ENCODE data around the gene ITPR3. TPM values are rescaled to one million over a fixed set of nuclear protein-coding genes. Genes with fewer than 3 reads are reported as not detected.

ITPR3 gene
- total RNA-seq, 1 donor from 2014 or later, result 17.7 TPM

DNA sequence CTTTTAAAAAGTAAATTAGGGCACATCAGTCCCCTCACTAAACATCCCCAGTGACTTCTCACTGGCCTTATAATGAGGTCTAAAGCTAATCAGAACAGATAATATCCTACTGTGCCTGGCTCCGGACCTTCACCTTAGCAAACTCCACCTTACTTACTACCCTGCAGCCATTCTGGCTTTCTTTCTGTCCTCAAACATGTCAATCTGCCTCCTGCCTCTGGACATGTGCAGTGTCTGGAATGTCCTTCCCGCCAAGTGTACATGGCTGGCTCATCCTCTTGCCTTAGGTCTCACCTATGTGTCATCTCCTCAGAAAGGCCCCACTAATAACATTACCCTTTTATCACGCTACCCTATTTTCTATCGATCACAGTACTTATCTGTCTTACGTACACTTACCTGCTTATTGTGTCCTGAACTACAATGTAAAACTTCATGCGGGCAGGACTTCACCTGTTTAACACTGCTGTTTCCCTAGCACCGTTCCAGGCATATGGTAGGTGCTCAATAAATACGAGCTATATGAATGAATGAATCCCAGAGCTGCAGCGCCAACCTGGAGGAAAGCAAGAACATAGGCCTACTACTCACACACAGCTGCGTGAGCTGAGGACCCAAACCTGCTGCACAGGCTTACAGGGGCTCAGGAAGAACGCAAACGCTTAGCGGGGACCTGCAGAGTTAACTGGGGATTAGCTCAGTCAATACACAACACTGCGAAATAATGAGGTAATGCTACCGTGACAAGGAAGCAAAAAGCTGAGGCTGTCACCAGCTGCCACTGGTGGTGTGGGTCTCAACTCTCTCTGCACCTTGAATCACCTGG, 89.4 kb downstream of the ITPR3 start:
- peak overlapping the region; percentile 88 for H3K4me3 ChIP-seq (ENCODE audit: insufficient read depth, low read depth, low read length)
- H3K36me3 Mint-ChIP-seq (ENCODE audit: low read depth, unreplicated experiment), result peaks cover 10% of the 10 kb centered on the region
- peaks cover 19% of the 10 kb centered on the region for H3K79me2 ChIP-seq (ENCODE audit: insufficient read depth, low read length)
- TF ChIP-seq, protein P1, sequence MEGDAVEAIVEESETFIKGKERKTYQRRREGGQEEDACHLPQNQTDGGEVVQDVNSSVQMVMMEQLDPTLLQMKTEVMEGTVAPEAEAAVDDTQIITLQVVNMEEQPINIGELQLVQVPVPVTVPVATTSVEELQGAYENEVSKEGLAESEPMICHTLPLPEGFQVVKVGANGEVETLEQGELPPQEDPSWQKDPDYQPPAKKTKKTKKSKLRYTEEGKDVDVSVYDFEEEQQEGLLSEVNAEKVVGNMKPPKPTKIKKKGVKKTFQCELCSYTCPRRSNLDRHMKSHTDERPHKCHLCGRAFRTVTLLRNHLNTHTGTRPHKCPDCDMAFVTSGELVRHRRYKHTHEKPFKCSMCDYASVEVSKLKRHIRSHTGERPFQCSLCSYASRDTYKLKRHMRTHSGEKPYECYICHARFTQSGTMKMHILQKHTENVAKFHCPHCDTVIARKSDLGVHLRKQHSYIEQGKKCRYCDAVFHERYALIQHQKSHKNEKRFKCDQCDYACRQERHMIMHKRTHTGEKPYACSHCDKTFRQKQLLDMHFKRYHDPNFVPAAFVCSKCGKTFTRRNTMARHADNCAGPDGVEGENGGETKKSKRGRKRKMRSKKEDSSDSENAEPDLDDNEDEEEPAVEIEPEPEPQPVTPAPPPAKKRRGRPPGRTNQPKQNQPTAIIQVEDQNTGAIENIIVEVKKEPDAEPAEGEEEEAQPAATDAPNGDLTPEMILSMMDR (IDR thresholded peaks at IDR 0.05; ENCODE audit: insufficient read depth, low read depth, low read length), result no peak
- TF ChIP-seq EZH2 (IDR thresholded peaks at IDR 0.05; ENCODE audit: insufficient read depth, low read length), result no peak
- FAIRE-seq, result no peak
- peak overlapping the region; percentile 96 for H3K9ac ChIP-seq (ENCODE audit: low read length)
- no peak overlapping the region for H2AFZ ChIP-seq (ENCODE audit: low read depth, low read length)
- DNase-seq (ENCODE audit: low read depth), result no peak
- H3K27me3 ChIP-seq (ENCODE audit: insufficient read depth, low read length), result peaks cover 2% of the 10 kb centered on the region
- no peak overlapping the region for H3K27ac ChIP-seq (ENCODE audit: low read depth, low read length)
- H3K36me3 ChIP-seq (ENCODE audit: insufficient read depth, low read length), result no peaks in the 10 kb centered on the region
- peaks cover 13% of the 10 kb centered on the region for H3K4me1 ChIP-seq (ENCODE audit: insufficient read depth, low read length)
- peaks cover 10% of the 10 kb centered on the region for H3K4me1 Mint-ChIP-seq (ENCODE audit: low read depth, unreplicated experiment)
- peak overlapping the region; percentile 92 for H3K4me3 Mint-ChIP-seq (ENCODE audit: unreplicated experiment)
- no peaks in the 10 kb centered on the region for H3K9me3 ChIP-seq (ENCODE audit: insufficient read depth, low read depth, low read length)
- H3K4me2 ChIP-seq (ENCODE audit: low read length), result peak overlapping the region; percentile 91
- peaks cover 6% of the 10 kb centered on the region for H4K20me1 ChIP-seq (ENCODE audit: insufficient read depth, low read length)
- no peaks in the 10 kb centered on the region for H3K27me3 Mint-ChIP-seq (ENCODE audit: low read depth, unreplicated experiment)
- peak overlapping the region; percentile 94 for H3K27ac Mint-ChIP-seq (ENCODE audit: unreplicated experiment)
- no peaks in the 10 kb centered on the region for H3K9me3 Mint-ChIP-seq (ENCODE audit: unreplicated experiment)

- peak; percentile 41 for FAIRE-seq
- Mint-ChIP-seq H3K27me3 (ENCODE audit: low read depth, unreplicated experiment) (no peaks in the 10 kb centered on the region), H3K27ac (ENCODE audit: unreplicated experiment) (peak within 1 kb of the TSS; percentile 94), H3K9me3 (ENCODE audit: unreplicated experiment) (no peaks in the 10 kb centered on the region), H3K4me3 (ENCODE audit: unreplicated experiment) (peak within 1 kb of the TSS; percentile 92), H3K4me1 (ENCODE audit: low read depth, unreplicated experiment) (peaks cover 10% of the 10 kb centered on the region), H3K36me3 (ENCODE audit: low read depth, unreplicated experiment) (peaks cover 10% of the 10 kb centered on the region)
- TF ChIP-seq, protein P1 (IDR thresholded peaks at IDR 0.05; ENCODE audit: insufficient read depth, low read depth, low read length), result peak; percentile 45
- TF ChIP-seq EZH2 (IDR thresholded peaks at IDR 0.05; ENCODE audit: insufficient read depth, low read length), result no peak
- H3K36me3 ChIP-seq (ENCODE audit: insufficient read depth, low read length), result no peaks in the 10 kb centered on the region
- peaks cover 13% of the 10 kb centered on the region for H3K4me1 ChIP-seq (ENCODE audit: insufficient read depth, low read length)
- peak within 1 kb of the TSS; percentile 91 for H3K4me2 ChIP-seq (ENCODE audit: low read length)
- H3K27ac ChIP-seq (ENCODE audit: low read depth, low read length), result peak within 1 kb of the TSS; percentile 96
- peak within 1 kb of the TSS; percentile 96 for H2AFZ ChIP-seq (ENCODE audit: low read depth, low read length)
- H3K9ac ChIP-seq (ENCODE audit: low read length), result peak within 1 kb of the TSS; percentile 96
- H3K79me2 ChIP-seq (ENCODE audit: insufficient read depth, low read length), result peaks cover 19% of the 10 kb centered on the region
- DNase-seq (ENCODE audit: low read depth), result peak; percentile 80
- no peaks in the 10 kb centered on the region for H3K9me3 ChIP-seq (ENCODE audit: insufficient read depth, low read depth, low read length)
- H3K4me3 ChIP-seq (ENCODE audit: insufficient read depth, low read depth, low read length), result peak within 1 kb of the TSS; percentile 88
- peaks cover 6% of the 10 kb centered on the region for H4K20me1 ChIP-seq (ENCODE audit: insufficient read depth, low read length)
- H3K27me3 ChIP-seq (ENCODE audit: insufficient read depth, low read length), result peaks cover 2% of the 10 kb centered on the region
Observed at GRCh38 chr6:33711140-33712129, 90.3 kb downstream of the ITPR3 start, which contains the start of gene UQCC2. Gene UQCC2, minus strand, starts transcription at chr6:33711700. Its CDS starts 14 bp downstream, at chr6:33711686.
